Right atrium auricular region (tissue), 2 donors: ENCODE results near the gene UQCRC2. TPM values are rescaled to one million over a fixed set of nuclear protein-coding genes. Genes with fewer than 3 reads are reported as not detected.

Experiments used
- DNase-seq: peaks from one replicate; pipeline ENCODE4 v3.0.0-alpha.2; 2019; ENCODE audit warnings: low spot score
- H3K27ac ChIP-seq, 2 donors: fragments of 200-600 bp; sonication (generic); 1 replicate in 1 of 2; 2 replicates in 1 of 2; pipeline ENCODE4 v1.5.1; 2016 to 2019
- H3K27me3 ChIP-seq, 2 donors: fragments of 200-600 bp; sonication (generic); one replicate each; pipeline versions ENCODE4 v1.5.1 to v1.6.0; 2017 to 2019
- H3K36me3 ChIP-seq: fragments of 200-600 bp; sonication (generic); one replicate; pipeline ENCODE4 v1.5.1; 2016
- H3K4me1 ChIP-seq, 2 donors: fragments of 200-600 bp; sonication (generic); one replicate each; pipeline versions ENCODE4 v1.5.1 to v1.6.0; 2017 to 2019
- H3K4me3 ChIP-seq, 2 donors: fragments of 200-600 bp; sonication (generic); 1 replicate in 1 of 2; 2 replicates in 1 of 2; pipeline ENCODE4 v1.5.1; 2017 to 2019; ENCODE audit warnings: mild to moderate bottlenecking in 1 of 2, moderate library complexity in 1 of 2
- H3K9me3 ChIP-seq, 2 donors: fragments of 200-600 bp; sonication (generic); one replicate each; pipeline ENCODE4 v1.5.1; 2019
- total RNA-seq, 2 donors: library from RNA; depleted of rRNA; stranded (reverse); fragments of >200 nt; gene quantifications; one replicate each; pipeline ENCODE4 v1.1.0, GENCODE V29; 2016
- TF ChIP-seq, protein P1 (sequence below), 2 donors: fragments of 200-600 bp; sonication (generic); IDR thresholded peaks; one replicate each; pipeline ENCODE4 v1.5.1; 2019; ENCODE audit warnings: antibody characterized with exemption in 2 of 2

The UQCRC2 gene
- total RNA-seq, 2 donors from 2014 or later = 249 to 489 TPM

DNA sequence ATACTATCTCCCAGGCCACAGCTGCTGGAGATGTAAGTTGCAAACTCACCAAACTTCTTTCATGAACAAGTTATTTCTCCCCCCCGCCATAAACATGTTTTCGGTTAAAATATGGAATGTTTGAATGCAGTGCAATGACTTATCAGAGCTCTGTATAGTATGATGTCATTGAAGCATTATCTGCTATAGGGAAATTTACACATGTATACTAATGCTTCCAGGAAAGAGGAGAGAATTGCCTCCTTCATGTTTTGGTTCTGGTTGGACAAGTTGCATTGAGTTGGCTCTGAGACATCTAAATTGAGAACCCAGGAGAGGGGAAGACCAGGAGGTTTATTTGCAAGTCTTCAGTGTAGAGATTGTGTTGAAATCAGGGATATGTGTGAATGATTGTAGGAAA lies 20.8 kb downstream of the UQCRC2 start:
- DNase-seq = no peak
- TF ChIP-seq, protein P1, sequence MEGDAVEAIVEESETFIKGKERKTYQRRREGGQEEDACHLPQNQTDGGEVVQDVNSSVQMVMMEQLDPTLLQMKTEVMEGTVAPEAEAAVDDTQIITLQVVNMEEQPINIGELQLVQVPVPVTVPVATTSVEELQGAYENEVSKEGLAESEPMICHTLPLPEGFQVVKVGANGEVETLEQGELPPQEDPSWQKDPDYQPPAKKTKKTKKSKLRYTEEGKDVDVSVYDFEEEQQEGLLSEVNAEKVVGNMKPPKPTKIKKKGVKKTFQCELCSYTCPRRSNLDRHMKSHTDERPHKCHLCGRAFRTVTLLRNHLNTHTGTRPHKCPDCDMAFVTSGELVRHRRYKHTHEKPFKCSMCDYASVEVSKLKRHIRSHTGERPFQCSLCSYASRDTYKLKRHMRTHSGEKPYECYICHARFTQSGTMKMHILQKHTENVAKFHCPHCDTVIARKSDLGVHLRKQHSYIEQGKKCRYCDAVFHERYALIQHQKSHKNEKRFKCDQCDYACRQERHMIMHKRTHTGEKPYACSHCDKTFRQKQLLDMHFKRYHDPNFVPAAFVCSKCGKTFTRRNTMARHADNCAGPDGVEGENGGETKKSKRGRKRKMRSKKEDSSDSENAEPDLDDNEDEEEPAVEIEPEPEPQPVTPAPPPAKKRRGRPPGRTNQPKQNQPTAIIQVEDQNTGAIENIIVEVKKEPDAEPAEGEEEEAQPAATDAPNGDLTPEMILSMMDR (IDR thresholded peaks at IDR 0.05) = no peak
- Histone ChIP-seq H3K27ac (no peak overlapping the region), H3K27me3 (no peaks in the 10 kb centered on the region), H3K9me3 (no peaks in the 10 kb centered on the region), H3K36me3 (peaks cover 99% of the 10 kb centered on the region), H3K4me3 (no peak overlapping the region), H3K4me1 (no peaks in the 10 kb centered on the region)

DNA sequence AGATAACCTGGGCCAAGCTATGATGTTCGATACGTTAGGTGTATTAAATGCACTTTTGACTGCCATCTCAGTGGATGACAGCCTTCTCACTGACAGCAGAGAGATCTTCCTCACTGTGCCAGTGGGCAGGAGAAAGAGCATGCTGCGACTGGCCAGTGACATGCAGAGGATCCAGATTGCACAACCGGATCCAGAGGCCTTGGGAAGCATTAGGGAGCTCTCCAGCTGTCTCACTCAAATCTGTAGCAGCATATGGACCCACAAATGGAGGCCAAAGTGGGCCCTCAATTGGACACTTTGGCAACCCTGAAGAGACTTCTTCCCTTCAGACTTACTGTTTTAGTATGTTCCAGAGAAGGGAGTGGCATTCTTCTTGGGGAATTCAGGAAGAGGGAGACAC lies 26.9 kb downstream of the UQCRC2 start:
- no peaks in the 10 kb centered on the region for H3K9me3 ChIP-seq
- TF ChIP-seq, protein P1 (IDR thresholded peaks at IDR 0.05) = no peak
- H3K4me1 ChIP-seq = peaks cover 0 to under 1% of the 10 kb centered on the region in 2 donors
- DNase-seq = no peak
- H3K27ac ChIP-seq = no peak overlapping the region
- no peaks in the 10 kb centered on the region for H3K27me3 ChIP-seq
- H3K4me3 ChIP-seq = no peak overlapping the region
- peaks cover 90% of the 10 kb centered on the region for H3K36me3 ChIP-seq

DNA sequence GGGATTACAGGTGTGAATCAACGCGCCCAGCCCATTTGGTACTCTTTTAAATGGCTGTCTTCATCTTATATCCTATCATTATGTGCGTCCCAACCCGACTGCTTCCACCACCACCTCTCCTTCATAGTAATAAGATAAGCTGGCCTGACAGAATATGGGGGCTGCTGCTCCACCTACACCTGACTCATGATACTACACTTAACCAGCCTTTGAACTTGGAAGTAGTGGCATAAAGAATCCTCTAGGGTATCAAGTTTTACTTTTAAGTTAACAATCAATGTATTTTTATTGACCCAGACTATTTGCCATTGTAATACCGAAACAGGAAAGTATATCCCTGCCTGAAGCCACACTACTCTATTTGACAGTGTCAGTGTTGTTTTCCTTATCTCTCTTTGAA lies 28.9 kb downstream of the UQCRC2 start:
- TF ChIP-seq, protein P1 (IDR thresholded peaks at IDR 0.05) = no peak
- DNase-seq = no peak
- Histone ChIP-seq H3K27ac (no peak overlapping the region), H3K9me3 (no peaks in the 10 kb centered on the region), H3K27me3 (no peaks in the 10 kb centered on the region), H3K36me3 (peaks cover 69% of the 10 kb centered on the region), H3K4me3 (no peak overlapping the region), H3K4me1 (peaks cover 0 to 19% of the 10 kb centered on the region in 2 donors)

DNA sequence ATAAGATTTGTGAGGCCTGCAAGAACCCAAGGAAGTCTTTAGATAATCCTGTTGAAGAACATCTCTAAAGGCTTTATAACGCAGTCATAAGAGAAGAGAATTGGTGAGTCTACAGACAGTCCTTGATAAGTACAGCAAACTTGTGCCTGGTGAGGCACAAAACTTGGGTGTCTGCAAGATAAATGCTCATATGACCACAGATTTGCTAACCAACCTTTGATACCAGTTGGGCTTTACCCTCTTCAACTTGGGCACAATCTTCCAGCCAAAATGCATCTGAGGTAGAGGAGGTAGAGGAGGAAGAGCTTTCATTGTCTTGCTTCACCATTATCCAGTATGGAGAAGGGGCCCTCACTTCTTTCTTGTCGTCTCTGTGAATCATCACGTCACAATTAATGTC lies 30.9 kb downstream of the UQCRC2 start:
- Histone ChIP-seq H3K27ac (no peak overlapping the region), H3K9me3 (no peaks in the 10 kb centered on the region), H3K36me3 (peaks cover 50% of the 10 kb centered on the region), H3K27me3 (no peaks in the 10 kb centered on the region), H3K4me3 (no peak overlapping the region), H3K4me1 (peaks cover 0 to 24% of the 10 kb centered on the region in 2 donors)
- no peak for DNase-seq
- TF ChIP-seq, protein P1 (IDR thresholded peaks at IDR 0.05) = no peak

DNA sequence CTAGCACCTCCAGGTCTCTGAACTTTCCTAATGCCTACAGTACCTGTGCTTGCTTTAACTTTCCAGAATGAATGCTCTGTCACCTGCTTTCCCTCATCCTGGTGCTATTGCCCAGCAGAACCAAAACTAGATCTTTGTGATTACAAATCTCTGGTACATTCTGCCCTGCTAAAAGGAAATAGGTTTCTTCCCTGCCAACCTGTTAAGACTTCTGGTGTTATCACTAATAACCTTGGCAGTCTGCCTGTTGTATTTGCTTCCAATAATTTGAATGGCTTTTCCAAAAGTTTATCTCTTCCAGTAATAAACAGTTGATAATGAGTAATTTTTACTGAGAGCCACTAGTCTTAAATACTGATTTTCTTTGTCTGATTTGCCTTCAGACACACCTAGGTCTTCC lies 32.4 kb downstream of the UQCRC2 start:
- peaks cover 0 to 39% of the 10 kb centered on the region in 2 donors for H3K4me1 ChIP-seq
- H3K36me3 ChIP-seq = peaks cover 35% of the 10 kb centered on the region
- H3K4me3 ChIP-seq = no peak overlapping the region
- H3K9me3 ChIP-seq = no peaks in the 10 kb centered on the region
- no peak for DNase-seq
- H3K27ac ChIP-seq = no peak overlapping the region
- no peaks in the 10 kb centered on the region for H3K27me3 ChIP-seq
- TF ChIP-seq, protein P1 (IDR thresholded peaks at IDR 0.05) = no peak

DNA sequence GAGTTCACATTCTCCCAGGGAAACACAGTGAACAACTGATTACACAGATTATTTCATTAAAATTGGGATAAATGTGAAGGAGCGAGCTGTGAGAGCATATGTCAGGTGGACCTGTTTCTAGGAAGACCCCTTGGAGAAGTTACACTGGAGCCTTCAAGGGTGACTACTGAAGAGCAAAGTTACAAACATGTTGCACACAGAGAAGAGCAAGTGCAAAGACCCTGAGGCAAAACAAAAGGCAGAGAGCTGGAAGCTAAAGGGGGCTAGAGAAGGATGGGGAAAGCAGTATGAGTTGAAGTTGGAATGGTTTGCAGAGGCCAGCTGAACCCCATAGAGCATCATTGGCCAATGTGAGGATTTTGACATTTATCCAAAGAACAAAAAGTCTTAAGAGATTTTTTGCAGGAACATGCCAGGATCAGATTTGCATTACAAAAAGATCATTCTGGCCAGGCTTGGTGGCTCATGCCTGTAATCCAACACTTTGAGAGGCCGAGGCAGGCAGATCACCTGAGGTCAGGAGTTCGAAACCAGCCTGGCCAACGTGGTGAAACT lies 33.6 kb downstream of the UQCRC2 start:
- no peak for DNase-seq
- Histone ChIP-seq H3K4me1 (peaks cover 0 to 46% of the 10 kb centered on the region in 2 donors), H3K27ac (no peak overlapping the region)

More for the DNA sequence above, 33.6 kb downstream of the UQCRC2 start:
- peaks cover 23% of the 10 kb centered on the region for H3K36me3 ChIP-seq
- no peaks in the 10 kb centered on the region for H3K9me3 ChIP-seq
- H3K4me3 ChIP-seq = no peak overlapping the region
- TF ChIP-seq, protein P1 (IDR thresholded peaks at IDR 0.05) = no peak
- H3K27me3 ChIP-seq = no peaks in the 10 kb centered on the region
